ENCODE data around the gene CHN1. TPM values are rescaled to one million over a fixed set of nuclear protein-coding genes. Genes with fewer than 3 reads are reported as not detected.
A peak's percentile ranks its signal among the peaks of the same experiment; 100 is the strongest.

Gene CHN1
- total RNA-seq, 1 donor from 2014 or later: 32.7 TPM

DNA sequence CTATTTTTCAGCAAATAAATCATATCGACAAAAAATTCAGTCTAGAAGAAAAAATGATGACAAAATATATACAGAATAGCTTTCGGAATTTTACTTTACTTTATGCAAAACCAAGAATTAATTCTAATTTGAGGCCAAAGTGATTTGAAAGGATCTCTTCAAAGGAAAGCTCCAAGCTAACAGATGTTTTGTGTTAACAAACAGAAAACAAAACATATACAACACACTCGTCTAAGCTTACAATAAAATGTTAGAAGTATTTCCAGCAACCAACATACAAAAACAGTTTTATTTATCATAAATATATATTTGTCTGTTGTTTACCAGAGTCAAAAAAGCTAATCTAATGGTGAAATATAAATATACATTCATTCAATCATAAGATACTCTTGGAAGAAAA, 122.8 kb downstream of the CHN1 start:
- Mint-ChIP-seq H3K27me3 (ENCODE audit: low read depth) (no peaks in the 10 kb centered on the region), H3K4me3 (no peak overlapping the region), H3K4me1 (peaks cover 18% of the 10 kb centered on the region), H3K27ac (no peak overlapping the region), H3K36me3 (no peaks in the 10 kb centered on the region), H3K9me3 (no peaks in the 10 kb centered on the region)
- no peak for TF ChIP-seq CTCF (IDR thresholded peaks at IDR 0.05; ENCODE audit: unreplicated experiment)
- DNase-seq (ENCODE audit: low spot score in 2 of 2, unreplicated experiment in 2 of 2): no peak

DNA sequence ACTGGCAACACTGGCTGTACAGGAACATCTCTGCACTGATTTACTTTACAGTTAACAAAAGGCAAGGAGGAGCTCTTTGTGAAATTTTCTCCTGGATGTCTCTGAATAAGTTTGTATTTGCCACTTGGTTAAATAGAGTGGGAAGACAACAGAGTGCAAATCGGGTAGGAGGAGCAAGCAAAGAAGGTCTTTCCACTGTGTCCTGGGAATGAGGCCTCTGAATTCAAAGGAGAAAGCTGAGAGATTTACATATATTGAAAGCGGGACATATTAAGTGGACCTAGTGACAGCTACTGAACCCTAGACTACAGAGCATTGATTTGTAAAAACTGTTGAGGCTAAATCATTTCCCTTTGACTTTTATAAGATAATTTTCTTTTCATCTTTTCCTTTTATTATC, 123.5 kb downstream of the CHN1 start:
- Mint-ChIP-seq H3K4me1 (peaks cover 18% of the 10 kb centered on the region), H3K27ac (peak overlapping the region; percentile 77), H3K9me3 (no peaks in the 10 kb centered on the region), H3K27me3 (ENCODE audit: low read depth) (no peaks in the 10 kb centered on the region), H3K36me3 (no peaks in the 10 kb centered on the region), H3K4me3 (no peak overlapping the region)
- TF ChIP-seq CTCF (IDR thresholded peaks at IDR 0.05; ENCODE audit: unreplicated experiment): no peak
- DNase-seq (ENCODE audit: low spot score in 2 of 2, unreplicated experiment in 2 of 2): no peak

- no peak for DNase-seq (ENCODE audit: low spot score in 2 of 2, unreplicated experiment in 2 of 2)
- no peaks in the 10 kb centered on the region for H3K9me3 Mint-ChIP-seq
- peaks cover 20% of the 10 kb centered on the region for H3K4me1 Mint-ChIP-seq
- no peak for TF ChIP-seq CTCF (IDR thresholded peaks at IDR 0.05; ENCODE audit: unreplicated experiment)
- H3K4me3 Mint-ChIP-seq: no peak overlapping the region
- no peaks in the 10 kb centered on the region for H3K27me3 Mint-ChIP-seq (ENCODE audit: low read depth)
- no peak overlapping the region for H3K27ac Mint-ChIP-seq
- no peaks in the 10 kb centered on the region for H3K36me3 Mint-ChIP-seq
These were observed 126.5 kb downstream of the CHN1 start for GRCh38 chr2:174878537-174879147.

DNA sequence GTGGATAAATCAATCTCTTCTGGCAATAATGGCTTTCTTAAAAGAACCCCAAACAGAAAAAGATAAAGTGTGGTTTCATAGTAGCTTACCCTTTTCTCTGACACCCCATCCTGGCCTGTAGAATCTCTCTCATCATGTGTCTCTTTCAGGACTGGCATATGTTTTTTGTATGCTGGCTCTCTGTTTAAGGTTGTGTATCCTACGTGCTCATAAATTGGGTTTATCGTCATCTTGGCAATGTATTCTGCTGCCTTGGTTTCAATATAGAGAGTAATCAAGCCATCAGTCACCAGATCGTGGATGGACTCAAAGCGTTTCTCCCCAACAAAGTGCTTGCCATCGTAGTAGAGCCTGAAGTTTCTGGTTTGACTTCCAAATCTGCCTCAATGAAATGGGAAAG, 127.4 kb downstream of the CHN1 start:
- no peak for TF ChIP-seq CTCF (IDR thresholded peaks at IDR 0.05; ENCODE audit: unreplicated experiment)
- Mint-ChIP-seq H3K4me3 (no peak overlapping the region), H3K27me3 (ENCODE audit: low read depth) (no peaks in the 10 kb centered on the region), H3K36me3 (no peaks in the 10 kb centered on the region), H3K4me1 (peaks cover 29% of the 10 kb centered on the region), H3K9me3 (no peaks in the 10 kb centered on the region), H3K27ac (peak overlapping the region; percentile 7)
- DNase-seq (ENCODE audit: low spot score in 2 of 2, unreplicated experiment in 2 of 2): no peak

DNA sequence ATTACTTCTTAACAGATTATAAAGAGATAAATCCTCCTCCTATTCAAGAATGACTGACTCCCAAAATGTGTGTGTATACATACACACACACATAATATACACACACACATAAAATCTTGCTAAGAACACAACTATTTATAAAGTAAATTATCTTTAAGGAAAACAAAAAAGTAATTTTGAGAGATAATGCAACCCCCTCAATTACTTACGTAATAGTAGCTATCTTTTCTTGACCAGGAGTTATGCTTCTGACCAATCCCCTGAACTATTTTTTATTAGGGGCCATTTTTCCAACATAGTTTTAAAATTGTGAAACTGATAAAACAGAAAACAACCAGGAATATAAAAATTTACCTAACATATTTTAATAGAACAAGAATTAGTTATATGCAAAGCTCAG, 127.9 kb downstream of the CHN1 start:
- no peak overlapping the region for H3K4me3 Mint-ChIP-seq
- H3K36me3 Mint-ChIP-seq: no peaks in the 10 kb centered on the region
- H3K27me3 Mint-ChIP-seq (ENCODE audit: low read depth): no peaks in the 10 kb centered on the region
- TF ChIP-seq CTCF (IDR thresholded peaks at IDR 0.05; ENCODE audit: unreplicated experiment): no peak
- DNase-seq (ENCODE audit: low spot score in 2 of 2, unreplicated experiment in 2 of 2): no peak
- no peaks in the 10 kb centered on the region for H3K9me3 Mint-ChIP-seq
- no peak overlapping the region for H3K27ac Mint-ChIP-seq
- peaks cover 34% of the 10 kb centered on the region for H3K4me1 Mint-ChIP-seq

GRCh38 chr2:174874085-174874484, 131.1 kb downstream of the CHN1 start:
- H3K27ac Mint-ChIP-seq: no peak overlapping the region
- H3K4me1 Mint-ChIP-seq: peaks cover 45% of the 10 kb centered on the region
- no peak for TF ChIP-seq CTCF (IDR thresholded peaks at IDR 0.05; ENCODE audit: unreplicated experiment)
- H3K36me3 Mint-ChIP-seq: peaks cover 6% of the 10 kb centered on the region
- H3K4me3 Mint-ChIP-seq: no peak overlapping the region
- DNase-seq (ENCODE audit: low spot score in 2 of 2, unreplicated experiment in 2 of 2): no peak
- no peaks in the 10 kb centered on the region for H3K27me3 Mint-ChIP-seq (ENCODE audit: low read depth)
- peaks cover 4% of the 10 kb centered on the region for H3K9me3 Mint-ChIP-seq
